ENCODE measurements around the gene TBC1D3I.
"Not testable (repeated sequence)": the region's sequence is repeated elsewhere in the genome, so short reads cannot be mapped to it uniquely, and the experiment has no call there.

TBC1D3I gene

DNA sequence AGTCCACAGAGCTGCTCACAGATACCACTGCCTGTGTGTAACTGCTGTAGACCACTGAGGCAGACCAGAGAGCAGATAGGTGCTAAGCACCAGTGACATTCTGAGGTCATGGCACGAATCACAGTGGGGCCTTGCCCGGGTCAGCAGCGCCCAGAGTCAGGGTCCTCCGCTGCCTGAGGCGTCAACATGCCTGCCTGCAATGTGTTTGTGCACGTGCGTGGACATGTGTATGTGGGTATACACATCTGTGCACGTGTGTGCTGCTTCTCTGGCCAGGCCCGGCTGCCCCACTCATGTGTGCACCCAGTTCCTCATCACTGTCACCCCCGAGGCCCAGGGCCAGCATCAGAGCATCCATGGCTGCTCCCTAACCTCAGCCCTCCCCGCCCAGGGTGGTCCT lies at the start of gene TBC1D3I:
TSS of gene TBC1D3I (minus strand) at position 101 of the 400 bp plus-strand sequence. CDS start 1,585 bp downstream, outside the sequence.
- H4K20me1 ChIP-seq, H3K27me3 ChIP-seq, H3K9me3 ChIP-seq: not testable (repeated sequence)

DNA sequence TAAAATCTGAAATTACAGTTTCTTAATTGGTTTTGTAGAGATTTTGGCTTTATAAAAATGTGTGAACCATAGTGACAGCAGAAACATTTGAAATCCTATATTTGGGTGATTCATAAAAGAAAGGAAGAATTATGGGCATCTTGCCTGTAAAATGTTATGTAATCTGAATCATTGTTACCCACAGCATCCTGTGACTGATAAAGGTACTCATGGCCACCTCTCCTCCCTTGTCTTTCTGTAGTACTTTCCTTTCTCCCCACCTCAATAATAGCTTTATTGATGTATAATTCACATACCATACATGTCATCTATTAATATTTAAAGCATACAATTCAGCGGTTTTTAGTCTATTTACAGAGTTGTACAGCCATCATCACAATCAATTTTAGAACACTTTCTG lies 30.8 kb upstream of the TBC1D3I start:
- H3K9me3 ChIP-seq, H3K27ac ChIP-seq, H3K4me2 ChIP-seq, H3K27me3 ChIP-seq, H3K36me3 ChIP-seq, H3K4me3 ChIP-seq, H3K4me1 ChIP-seq, H3K9ac ChIP-seq, H4K20me1 ChIP-seq: not testable (repeated sequence)

More for the DNA sequence above, at the start of gene TBC1D3I:
- H3K27ac ChIP-seq, H3K4me3 ChIP-seq, H3K4me2 ChIP-seq, H3K9ac ChIP-seq, H3K36me3 ChIP-seq, H3K4me1 ChIP-seq: not testable (repeated sequence)

DNA sequence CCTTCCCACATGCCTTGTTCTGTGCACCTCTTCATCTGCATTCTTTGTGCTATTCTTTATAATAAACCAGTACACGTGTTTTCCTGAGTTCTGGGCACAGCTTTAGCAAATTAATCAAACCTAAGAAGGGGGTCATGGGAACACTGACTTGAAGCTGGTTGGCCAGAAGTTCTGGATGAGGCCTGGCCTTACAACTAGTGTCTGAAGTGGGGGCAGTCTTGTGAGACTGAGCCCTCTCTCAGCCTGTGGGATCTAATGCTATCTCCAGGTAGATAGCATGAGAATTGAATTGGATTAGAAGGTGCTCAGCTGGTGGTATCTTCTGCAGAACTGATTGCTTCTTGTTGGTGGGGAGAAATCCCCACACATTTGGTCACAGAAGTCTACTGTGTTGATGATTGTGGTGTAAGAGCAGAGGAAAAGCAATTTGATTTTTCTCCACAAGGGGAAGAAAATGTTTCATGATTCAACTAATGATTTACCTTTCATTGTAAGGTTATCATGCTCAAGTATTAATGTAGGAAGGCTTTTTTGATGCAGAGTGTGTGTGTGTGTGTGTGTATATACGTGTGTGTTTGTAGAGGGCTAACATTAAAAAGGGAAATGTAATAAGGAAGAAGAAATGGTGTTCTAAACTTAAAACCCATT lies 25.7 kb upstream of the TBC1D3I start:
- not testable (repeated sequence) for H3K9ac ChIP-seq, H3K27ac ChIP-seq, H3K4me2 ChIP-seq, H4K20me1 ChIP-seq, H3K27me3 ChIP-seq, H3K9me3 ChIP-seq, H3K36me3 ChIP-seq, H3K4me1 ChIP-seq, H3K4me3 ChIP-seq

DNA sequence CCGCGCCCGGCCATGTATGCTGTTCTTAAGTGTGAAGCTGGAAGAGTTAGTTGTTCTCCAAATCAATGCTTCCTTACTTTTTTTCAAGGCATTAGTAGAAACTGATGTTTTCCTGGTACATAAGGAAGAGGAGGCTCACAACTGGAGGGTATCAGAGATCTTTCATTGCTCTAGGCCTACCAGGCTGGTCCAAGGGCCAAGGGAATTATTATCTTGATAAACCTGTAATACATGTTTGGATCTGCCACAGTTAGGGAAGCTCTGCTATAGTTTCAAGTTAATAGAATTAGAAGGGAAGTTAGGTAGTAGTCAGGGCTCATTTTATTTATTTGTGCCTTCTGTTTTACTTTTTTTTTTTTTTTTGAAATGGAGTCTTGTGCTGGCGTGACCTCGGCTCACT lies 19.8 kb upstream of the TBC1D3I start:
- not testable (repeated sequence) for H3K4me3 ChIP-seq, H4K20me1 ChIP-seq, H3K4me1 ChIP-seq, H3K36me3 ChIP-seq, H3K27ac ChIP-seq, H3K4me2 ChIP-seq, H3K27me3 ChIP-seq, H3K9ac ChIP-seq, H3K9me3 ChIP-seq

DNA sequence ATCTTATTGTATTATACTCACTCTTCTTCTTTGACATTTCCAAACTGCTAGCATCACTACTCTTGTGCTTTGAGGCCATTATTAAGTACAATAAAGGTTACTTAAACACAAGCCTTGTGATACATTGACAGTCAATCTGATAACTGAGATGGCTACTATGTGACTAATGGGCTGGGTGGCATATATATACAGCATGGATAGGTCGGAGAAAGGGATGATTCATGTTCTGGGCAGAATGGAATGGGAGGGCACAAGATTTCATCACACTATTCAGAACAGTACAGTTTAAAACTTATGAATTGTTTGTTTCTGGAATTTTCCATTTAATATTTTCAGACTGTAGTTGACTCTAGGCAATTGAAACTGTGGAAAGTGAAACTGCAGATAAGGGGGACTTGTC lies 18.9 kb upstream of the TBC1D3I start:
- not testable (repeated sequence) for H3K27ac ChIP-seq, H3K36me3 ChIP-seq, H4K20me1 ChIP-seq, H3K9me3 ChIP-seq, H3K9ac ChIP-seq, H3K27me3 ChIP-seq, H3K4me1 ChIP-seq, H3K4me2 ChIP-seq, H3K4me3 ChIP-seq

DNA sequence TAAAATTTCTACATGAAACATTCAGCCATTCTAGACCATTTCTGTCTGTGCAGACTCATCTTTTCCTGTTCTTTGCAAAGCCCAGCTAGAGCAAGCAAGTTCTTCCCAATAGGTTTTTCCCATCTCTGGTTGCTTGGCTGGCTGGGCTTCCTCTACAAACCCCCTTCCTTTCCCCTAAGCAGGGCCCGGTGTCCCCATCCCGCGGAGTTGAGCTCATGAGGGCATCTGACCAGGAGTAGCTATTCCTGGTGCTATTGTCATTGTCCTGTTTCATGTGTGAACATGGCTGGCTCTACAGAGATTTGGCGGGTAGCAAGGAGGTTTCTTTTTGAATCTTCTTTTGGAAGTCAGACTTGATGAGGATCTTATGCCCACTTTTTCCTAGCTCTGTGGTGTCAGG lies 22.3 kb downstream of the TBC1D3I start:
- H3K9ac ChIP-seq, H3K27me3 ChIP-seq, H3K27ac ChIP-seq, H3K4me2 ChIP-seq, H3K9me3 ChIP-seq, H3K4me1 ChIP-seq, H3K36me3 ChIP-seq, H3K4me3 ChIP-seq, H4K20me1 ChIP-seq: not testable (repeated sequence)

DNA sequence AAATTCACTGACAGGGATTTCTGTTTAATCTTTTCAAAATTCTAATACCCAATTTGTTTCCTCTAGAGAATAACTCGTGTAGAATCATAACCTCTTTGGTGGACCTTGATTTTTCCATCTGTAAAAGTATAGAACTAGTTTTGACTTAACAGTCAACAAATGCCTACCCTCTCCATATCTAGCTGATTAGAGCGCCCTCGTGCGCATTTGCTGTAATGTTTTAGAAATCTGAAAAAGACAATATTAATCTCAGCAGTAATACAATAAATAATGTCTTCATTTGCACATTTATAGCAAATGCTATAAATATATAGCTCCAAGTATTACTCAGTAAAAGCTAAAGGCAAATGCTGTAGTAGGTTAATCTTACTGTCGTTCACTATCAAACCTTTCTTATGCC lies 34.7 kb downstream of the TBC1D3I start:
- not testable (repeated sequence) for H3K27ac ChIP-seq, H3K9ac ChIP-seq, H3K36me3 ChIP-seq, H3K27me3 ChIP-seq, H3K4me1 ChIP-seq, H3K4me2 ChIP-seq, H4K20me1 ChIP-seq, H3K4me3 ChIP-seq, H3K9me3 ChIP-seq

DNA sequence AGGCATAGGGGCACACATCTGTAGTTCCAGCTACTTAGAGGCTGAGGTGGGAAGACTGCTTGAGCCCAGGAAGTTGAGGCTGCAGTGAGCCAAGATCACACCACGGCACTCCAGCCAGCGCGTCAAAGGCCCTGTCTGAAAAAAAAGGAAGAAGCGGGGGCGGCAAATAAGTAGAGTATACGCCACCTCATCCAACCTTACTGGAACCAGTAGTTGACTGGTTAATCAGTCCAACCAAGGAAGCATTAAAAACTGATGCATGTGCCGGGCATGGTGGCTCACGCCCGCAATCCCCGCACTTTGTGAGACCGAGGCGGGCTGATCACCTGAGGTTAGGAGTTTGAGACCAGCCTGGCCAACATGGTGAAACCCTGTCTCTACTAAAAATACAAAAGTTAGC lies 41.4 kb downstream of the TBC1D3I start:
- H3K4me2 ChIP-seq, H4K20me1 ChIP-seq: not testable (repeated sequence)
- peaks cover 11% of the 10 kb centered on the region for H3K9me3 ChIP-seq

DNA sequence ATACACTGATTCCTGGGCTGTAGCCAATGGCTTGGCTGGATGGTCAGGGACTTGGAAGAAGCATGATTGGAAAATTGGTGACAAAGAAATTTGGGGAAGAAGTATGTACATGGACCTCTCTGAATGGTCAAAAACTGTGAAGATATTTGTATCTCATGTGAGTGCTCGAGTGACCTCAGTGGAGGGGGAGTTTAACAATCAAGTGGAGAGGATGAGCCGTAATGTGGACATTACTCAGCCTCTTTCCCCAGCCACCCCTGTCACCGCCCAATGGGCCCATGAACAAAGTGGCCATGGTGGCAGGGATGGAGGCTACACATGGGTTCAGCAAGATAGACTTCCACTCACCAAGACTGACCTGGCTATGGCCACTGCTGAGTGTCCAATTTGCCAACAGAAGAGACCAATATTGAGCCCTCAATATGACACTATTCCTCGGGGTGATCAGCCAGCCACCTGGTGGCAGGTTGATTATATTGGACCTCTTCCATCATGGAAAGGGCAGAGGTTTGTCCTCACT lies 42.7 kb downstream of the TBC1D3I start:
- H3K27ac ChIP-seq, H4K20me1 ChIP-seq, H3K36me3 ChIP-seq, H3K4me1 ChIP-seq, H3K9ac ChIP-seq, H3K4me2 ChIP-seq, H3K27me3 ChIP-seq, H3K4me3 ChIP-seq: not testable (repeated sequence)
- peaks cover 14% of the 10 kb centered on the region for H3K9me3 ChIP-seq

More for the DNA sequence above, 41.4 kb downstream of the TBC1D3I start:
- not testable (repeated sequence) for H3K4me3 ChIP-seq, H3K36me3 ChIP-seq, H3K4me1 ChIP-seq, H3K27ac ChIP-seq, H3K27me3 ChIP-seq, H3K9ac ChIP-seq

DNA sequence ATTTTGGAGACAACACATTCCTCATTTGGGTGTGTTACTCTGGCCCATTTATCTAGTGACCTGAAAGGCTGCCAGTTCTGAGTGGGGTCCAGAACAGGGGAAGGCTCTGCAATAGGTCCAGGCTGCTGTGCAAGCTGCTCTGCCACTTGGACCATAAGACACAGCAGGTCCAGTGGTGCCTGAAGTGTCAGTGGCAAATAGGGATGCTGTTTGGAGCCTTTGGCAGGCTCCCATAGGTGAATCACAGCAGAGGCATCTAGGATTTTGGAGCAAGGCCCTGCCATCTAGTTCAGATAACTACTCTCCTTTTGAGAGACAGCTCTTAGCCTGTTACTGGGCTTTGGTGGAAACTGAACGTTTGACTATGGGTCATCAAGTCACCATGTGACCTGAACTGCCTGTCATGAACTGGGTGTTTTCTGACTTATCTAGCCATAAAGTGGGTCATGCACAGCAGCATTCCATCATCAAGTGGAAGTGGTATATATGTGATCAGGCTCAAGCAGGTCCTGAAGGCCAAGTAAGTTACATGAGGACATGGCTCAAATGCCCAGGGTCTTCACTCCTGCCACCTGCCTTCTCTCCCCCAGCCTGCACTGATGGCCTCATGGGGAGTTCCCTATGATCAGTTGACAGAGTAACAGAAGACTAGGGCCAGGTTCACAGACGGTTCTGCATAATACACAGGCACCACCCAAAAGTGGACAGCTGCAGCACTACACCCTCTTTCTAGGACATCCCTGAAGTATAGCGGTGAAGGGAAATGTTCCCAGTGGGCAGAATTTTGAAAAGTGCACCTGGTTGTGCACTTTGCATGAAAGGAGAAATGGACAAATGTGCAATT lies 43.4 kb downstream of the TBC1D3I start:
- not testable (repeated sequence) for H3K4me2 ChIP-seq

DNA sequence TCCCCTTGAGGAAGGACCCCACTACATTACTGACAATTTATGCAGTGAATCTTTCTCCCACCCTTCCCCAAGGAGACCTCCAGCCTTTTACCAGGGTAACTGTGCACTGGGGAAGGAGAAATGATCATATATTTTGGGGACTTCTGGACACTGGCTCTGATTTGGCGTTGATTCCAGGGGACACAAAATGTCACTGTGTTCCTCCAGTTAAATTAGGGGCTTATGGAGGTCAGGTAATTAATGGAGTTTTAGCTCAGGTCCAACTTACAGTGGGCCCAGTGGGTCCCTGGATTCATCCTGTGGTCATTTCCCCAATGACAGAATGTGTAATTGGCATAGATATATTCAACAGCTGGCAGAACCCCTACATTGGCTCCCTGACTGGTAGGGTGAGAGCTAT lies 44.8 kb downstream of the TBC1D3I start:
- not testable (repeated sequence) for H3K4me3 ChIP-seq, H3K9ac ChIP-seq, H3K36me3 ChIP-seq, H3K27ac ChIP-seq, H3K4me2 ChIP-seq, H3K4me1 ChIP-seq, H3K27me3 ChIP-seq, H4K20me1 ChIP-seq
- H3K9me3 ChIP-seq: peaks cover 14% of the 10 kb centered on the region

More for the DNA sequence above, 43.4 kb downstream of the TBC1D3I start:
- H3K36me3 ChIP-seq, H3K4me3 ChIP-seq, H3K27ac ChIP-seq, H3K27me3 ChIP-seq, H4K20me1 ChIP-seq, H3K4me1 ChIP-seq, H3K9ac ChIP-seq: not testable (repeated sequence)
- H3K9me3 ChIP-seq: peaks cover 14% of the 10 kb centered on the region

DNA sequence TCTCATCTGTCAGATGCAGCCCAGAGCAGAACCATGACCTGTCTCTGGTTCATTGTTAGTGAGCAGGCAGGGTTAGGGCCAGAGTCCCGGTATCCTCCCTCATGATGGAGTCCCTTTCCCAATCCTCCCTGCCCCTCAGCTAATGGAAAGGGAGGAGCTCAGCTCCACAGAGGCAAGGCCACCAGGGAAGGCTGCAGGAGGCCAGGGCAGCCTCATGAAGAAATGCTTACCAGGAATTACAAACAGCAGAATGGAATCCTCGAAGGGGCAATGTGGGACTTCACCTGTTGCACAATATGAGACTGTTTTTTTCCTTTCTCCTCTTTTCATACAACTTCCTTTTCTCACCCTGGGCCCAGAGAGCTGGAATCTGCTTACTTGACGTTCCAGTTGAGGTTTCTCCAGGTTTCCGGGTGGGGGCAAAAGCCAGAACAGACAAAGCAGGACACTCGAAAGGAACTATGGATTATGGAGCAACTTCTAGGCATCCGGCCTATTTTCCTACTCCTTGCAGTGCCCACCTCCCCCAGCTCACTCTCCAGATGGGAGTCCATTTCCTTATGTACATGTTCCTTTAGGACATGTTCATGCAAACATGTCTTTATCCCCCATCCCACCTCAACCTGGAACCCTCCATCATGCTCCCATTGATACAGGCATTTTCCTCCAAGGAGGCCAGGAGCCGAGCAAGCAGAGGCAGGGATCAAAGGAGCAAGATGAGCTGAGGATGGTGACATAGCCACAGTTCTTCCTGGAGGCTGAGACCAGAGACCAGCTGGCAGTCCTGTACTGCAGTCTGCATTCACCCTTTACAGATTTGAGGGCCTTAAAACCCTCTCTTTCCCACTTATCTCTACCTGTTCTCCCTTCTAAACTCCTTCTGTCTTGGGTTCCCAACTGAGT lies 48.7 kb downstream of the TBC1D3I start:
- H3K4me2 ChIP-seq, H3K27me3 ChIP-seq, H3K27ac ChIP-seq, H4K20me1 ChIP-seq, H3K9ac ChIP-seq, H3K36me3 ChIP-seq, H3K4me3 ChIP-seq: not testable (repeated sequence)
- Histone ChIP-seq H3K9me3 (peaks cover 14% of the 10 kb centered on the region), H3K4me1 (peaks cover 19% of the 10 kb centered on the region)

All from BLaER1 (cell line).